ENCODE measurements around the gene GAB2.

The GAB2 gene

GRCh38 chr11:78377625-78378418 is 39.8 kb downstream of the GAB2 start:
- Histone ChIP-seq H3K27ac (no peak overlapping the region), H3K36me3 (peaks cover 19 to 72% (median 40%) of the 10 kb centered on the region in 11 experiments), H4K20me1 (peaks cover 27 to 99% (median 97%) of the 10 kb centered on the region in 11 experiments), H3K9ac (no peak overlapping the region), H3K9me3 (replicated peaks in 1 of 11) (peaks cover 11 to 53% (median 27%) of the 10 kb centered on the region in 11 experiments), H3K4me2 (peak overlapping the region in 2 of 11 experiments; percentile 16 to 77; a peak in 3 of 22 replicates), H3K27me3 (no peaks in the 10 kb centered on the region), H3K4me3 (no peak overlapping the region), H3K4me1 (peaks cover 22 to 85% (median 35%) of the 10 kb centered on the region in 10 experiments)
- no peak for TF ChIP-seq Cebpa-rat (IDR thresholded peaks at IDR 0.05)

- Histone ChIP-seq H3K9me3 (replicated peaks in 1 of 11) (peaks cover 11 to 44% (median 24%) of the 10 kb centered on the region in 11 experiments), H3K36me3 (peaks cover 19 to 62% (median 35%) of the 10 kb centered on the region in 11 experiments), H3K4me2 (peak overlapping the region in 1 of 11 experiments; percentile 12; a peak in 1 of 22 replicates), H3K4me3 (no peak overlapping the region), H3K9ac (no peak overlapping the region), H3K27me3 (no peaks in the 10 kb centered on the region), H3K4me1 (peaks cover 32 to 88% (median 44%) of the 10 kb centered on the region in 10 experiments), H4K20me1 (peaks cover 30 to 99% (median 97%) of the 10 kb centered on the region in 11 experiments), H3K27ac (no peak overlapping the region)
- TF ChIP-seq Cebpa-rat (IDR thresholded peaks at IDR 0.05) = no peak
Measured at GRCh38 chr11:78376858-78377257, 40.8 kb downstream of the GAB2 start.

- peak in 2 of 11 experiments; percentile 31 to 53; a peak in 1 of 22 replicates for TF ChIP-seq Cebpa-rat (IDR thresholded peaks at IDR 0.05)
- H4K20me1 ChIP-seq = peaks cover 45 to 100% (median 100%) of the 10 kb centered on the region in 11 experiments
- no peak overlapping the region for H3K27ac ChIP-seq
- H3K4me2 ChIP-seq = no peak overlapping the region
- peaks cover 19 to 47% (median 29%) of the 10 kb centered on the region in 11 experiments for H3K36me3 ChIP-seq
- no peak overlapping the region for H3K4me3 ChIP-seq
- H3K4me1 ChIP-seq = peaks cover 46 to 90% (median 53%) of the 10 kb centered on the region in 10 experiments
- H3K9ac ChIP-seq = no peak overlapping the region
- no peaks in the 10 kb centered on the region for H3K27me3 ChIP-seq
- H3K9me3 ChIP-seq (replicated peaks in 1 of 11) = peaks cover 11 to 32% (median 24%) of the 10 kb centered on the region in 11 experiments
Measured at GRCh38 chr11:78374917-78375316, 42.7 kb downstream of the GAB2 start.

DNA sequence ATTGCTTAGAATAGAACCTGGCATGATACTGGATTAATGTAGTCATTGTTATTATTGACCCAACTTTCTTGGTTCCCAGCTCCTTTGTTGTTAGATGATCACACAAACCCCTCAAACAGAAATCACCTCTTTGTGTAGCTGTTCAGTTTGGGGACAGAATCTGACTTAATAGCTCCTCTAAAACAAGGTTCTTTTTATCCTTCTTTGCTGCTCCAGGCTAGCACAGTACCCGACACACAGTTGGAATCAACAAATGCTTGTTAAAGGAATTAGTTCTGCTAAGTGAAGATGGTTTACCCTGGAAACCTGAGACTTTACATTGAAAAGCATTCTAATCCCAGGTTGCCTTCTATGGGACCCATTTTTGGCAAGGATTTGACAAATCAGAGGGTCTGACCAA is 43.9 kb downstream of the GAB2 start:
- no peak for TF ChIP-seq Cebpa-rat (IDR thresholded peaks at IDR 0.05)
- H3K36me3 ChIP-seq = peaks cover 19 to 46% (median 30%) of the 10 kb centered on the region in 11 experiments
- H3K27me3 ChIP-seq = no peaks in the 10 kb centered on the region
- H3K27ac ChIP-seq = no peak overlapping the region
- peak overlapping the region in 4 of 11 experiments; percentile 53 to 84 (median 70); a peak in 5 of 22 replicates for H3K4me2 ChIP-seq
- H3K9me3 ChIP-seq (replicated peaks in 1 of 11) = peaks cover 11 to 35% (median 23%) of the 10 kb centered on the region in 11 experiments
- H3K4me1 ChIP-seq = peaks cover 33 to 90% (median 42%) of the 10 kb centered on the region in 10 experiments
- no peak overlapping the region for H3K4me3 ChIP-seq
- H4K20me1 ChIP-seq = peaks cover 45 to 100% (median 100%) of the 10 kb centered on the region in 11 experiments
- H3K9ac ChIP-seq = no peak overlapping the region

GRCh38 chr11:78372114-78372768 is 45.4 kb downstream of the GAB2 start:
- Histone ChIP-seq H3K9ac (peak overlapping the region in 4 of 11 experiments; percentile 14 to 51 (median 34); a peak in 5 of 22 replicates), H3K36me3 (peaks cover 10 to 46% (median 18%) of the 10 kb centered on the region in 11 experiments), H3K9me3 (replicated peaks in 1 of 11) (peaks cover 8 to 23% (median 11%) of the 10 kb centered on the region in 11 experiments), H3K27ac (peak overlapping the region in 4 of 11 experiments; percentile 18 to 74 (median 68); a peak in 7 of 22 replicates), H4K20me1 (peaks cover 48 to 100% (median 100%) of the 10 kb centered on the region in 11 experiments), H3K27me3 (no peaks in the 10 kb centered on the region), H3K4me2 (peak overlapping the region; percentile 53 to 86 (median 73)), H3K4me1 (peaks cover 32 to 84% (median 40%) of the 10 kb centered on the region in 10 experiments), H3K4me3 (no peak overlapping the region; a peak in 1 of 20 replicates)
- no peak for TF ChIP-seq Cebpa-rat (IDR thresholded peaks at IDR 0.05)

DNA sequence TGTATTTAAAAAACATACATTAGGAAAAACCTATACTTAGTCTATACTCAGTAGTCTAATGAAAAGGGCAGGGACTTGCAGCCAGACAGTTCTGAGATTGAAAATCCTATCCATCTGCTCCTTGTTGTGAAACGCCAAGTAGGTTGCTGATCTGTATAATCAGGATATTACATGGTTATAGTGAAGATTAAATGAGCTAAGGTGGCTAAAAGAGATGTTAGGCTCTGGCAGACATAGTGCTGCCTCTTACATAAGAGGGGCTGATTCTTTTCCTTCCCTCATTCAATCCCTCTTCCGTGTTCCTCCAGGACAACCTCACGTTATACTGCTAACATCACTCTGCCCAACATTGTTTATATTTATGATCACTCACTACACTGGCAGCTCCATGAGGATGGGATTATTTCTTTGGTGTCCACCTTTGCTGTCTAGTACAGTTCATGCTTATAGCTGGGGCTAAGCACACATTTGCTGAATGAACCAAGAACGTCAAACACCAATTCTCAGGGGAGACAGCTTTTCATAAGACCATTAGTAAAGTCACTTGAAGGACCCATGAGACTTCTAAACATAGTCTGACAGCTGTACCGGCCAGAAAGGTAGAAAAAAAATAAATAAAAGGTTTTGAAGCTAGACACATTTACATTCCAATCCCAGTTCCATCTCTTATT is 46.3 kb downstream of the GAB2 start:
- Histone ChIP-seq H3K27me3 (no peaks in the 10 kb centered on the region), H3K9me3 (replicated peaks in 1 of 11) (peaks cover 0 to 14% (median 4%) of the 10 kb centered on the region in 11 experiments; a peak in 6 of 22 replicates), H3K4me3 (no peak overlapping the region; a peak in 1 of 20 replicates), H3K4me2 (peak overlapping the region; percentile 53 to 86 (median 73)), H3K9ac (peak overlapping the region in 9 of 11 experiments; percentile 1 to 62 (median 51); a peak in 11 of 22 replicates), H3K27ac (peak overlapping the region in 9 of 11 experiments; percentile 14 to 74 (median 54); a peak in 15 of 22 replicates), H4K20me1 (peaks cover 53 to 100% (median 100%) of the 10 kb centered on the region in 11 experiments), H3K36me3 (peaks cover 1 to 43% (median 9%) of the 10 kb centered on the region in 11 experiments; a peak in 15 of 22 replicates), H3K4me1 (peaks cover 32 to 87% (median 41%) of the 10 kb centered on the region in 10 experiments)
- no peak for TF ChIP-seq Cebpa-rat (IDR thresholded peaks at IDR 0.05)

- H3K27ac ChIP-seq = peak overlapping the region; percentile 14 to 74 (median 47); a peak in 17 of 22 replicates
- no peak overlapping the region for H3K4me3 ChIP-seq
- H3K9ac ChIP-seq = peak overlapping the region; percentile 7 to 62 (median 38); a peak in 14 of 22 replicates
- H4K20me1 ChIP-seq = peaks cover 55 to 100% (median 100%) of the 10 kb centered on the region in 11 experiments
- peaks cover 38 to 87% (median 47%) of the 10 kb centered on the region in 10 experiments for H3K4me1 ChIP-seq
- no peak for TF ChIP-seq Cebpa-rat (IDR thresholded peaks at IDR 0.05)
- peaks cover 0 to 8% (median 0%) of the 10 kb centered on the region in 11 experiments; a peak in 4 of 22 replicates for H3K9me3 ChIP-seq (replicated peaks in 1 of 11)
- peaks cover 0 to 43% (median 10%) of the 10 kb centered on the region in 11 experiments; a peak in 12 of 22 replicates for H3K36me3 ChIP-seq
- no peaks in the 10 kb centered on the region for H3K27me3 ChIP-seq
- H3K4me2 ChIP-seq = peak overlapping the region; percentile 53 to 86 (median 73)
Measured at GRCh38 chr11:78370406-78371172, 47.0 kb downstream of the GAB2 start.
